Colonic mucosa (tissue), 4 donors: ENCODE results near the gene AFF2. TPM values are rescaled to one million over a fixed set of nuclear protein-coding genes. Genes with fewer than 3 reads are reported as not detected.

Experiments used
- DNase-seq: peaks from one replicate; pipeline ENCODE4 v3.0.0-alpha.2; 2020
- H3K27ac ChIP-seq: fragments of 200-600 bp; one replicate; pipeline ENCODE4 v1.8.0; 2021
- H3K27me3 ChIP-seq: fragments of 200-600 bp; one replicate; pipeline ENCODE4 v1.8.0; 2021
- H3K36me3 ChIP-seq: fragments of 200-600 bp; one replicate; pipeline ENCODE4 v1.8.0; 2021
- H3K4me1 ChIP-seq: fragments of 200-600 bp; one replicate; pipeline ENCODE4 v1.8.0; 2021; ENCODE audit warnings: mild to moderate bottlenecking
- H3K4me3 ChIP-seq: fragments of 200-600 bp; one replicate; pipeline ENCODE4 v1.8.0; 2021
- H3K9ac ChIP-seq, 2 donors: one replicate each; pipeline ENCODE4 v1.7.0; 2013; ENCODE audit warnings: control low read depth in 2 of 2, low read depth in 2 of 2, low read length in 2 of 2
- H3K9me3 ChIP-seq: fragments of 200-600 bp; one replicate; pipeline ENCODE4 v1.8.0; 2021
- CTCF ChIP-seq: fragments of 200-600 bp; IDR thresholded peaks from one replicate; pipeline ENCODE4 v1.8.0; 2022; ENCODE audit warnings: antibody characterized with exemption, mild to moderate bottlenecking
- intact Hi-C: fragments of 100-400 bp; cut with DNase I; formaldehyde crosslinking; loops from one replicate; pipeline ENCODE4 v1.14.1; 2022
- total RNA-seq, 2 donors: library from RNA; stranded (reverse); fragmentation: NEBNext Ultra II Directional in 1 of 2; extraction: Animal tissue kit (Norgen Biotek cat#: 25700) in 1 of 2; gene quantifications; one replicate each; pipeline ENCODE4 v1.2.1, GENCODE V29; 2021
- donor health status: healthy.
- donor health status: DM: no; HTN: no; CAD: no.
- donor health status: DM: no; HTN: no; CAD: no.

The AFF2 gene
- total RNA-seq, 2 donors from 2014 or later, result 0.05 to 0.12 TPM

DNA sequence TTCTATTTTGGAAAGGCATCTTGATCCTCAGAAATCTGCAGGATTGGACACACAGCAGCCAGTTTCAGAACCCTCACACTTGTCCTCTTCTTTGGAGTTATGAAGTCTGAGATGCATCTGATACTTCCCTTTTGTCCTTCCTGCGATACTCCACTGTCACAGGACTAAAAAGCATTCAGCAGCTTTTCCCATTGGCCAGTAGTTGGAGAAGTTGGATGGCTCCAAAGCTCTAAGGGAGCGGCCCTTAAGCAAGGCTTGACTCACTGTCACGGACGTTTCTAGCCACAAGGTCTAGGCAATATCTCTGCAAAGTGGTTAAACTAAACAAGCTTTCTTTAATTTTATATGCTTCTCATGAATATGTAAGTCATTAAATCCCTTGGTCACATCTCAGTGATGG is 417.0 kb downstream of the AFF2 start:
- Histone ChIP-seq H3K9me3 (no peaks in the 10 kb centered on the region), H3K4me1 (no peaks in the 10 kb centered on the region), H3K9ac (no peak overlapping the region), H3K27ac (no peak overlapping the region), H3K27me3 (no peaks in the 10 kb centered on the region), H3K4me3 (no peak overlapping the region), H3K36me3 (no peaks in the 10 kb centered on the region)
- DNase-seq, result no peak
- intact Hi-C loops, result no loop called here
- TF ChIP-seq CTCF, result no peak

DNA sequence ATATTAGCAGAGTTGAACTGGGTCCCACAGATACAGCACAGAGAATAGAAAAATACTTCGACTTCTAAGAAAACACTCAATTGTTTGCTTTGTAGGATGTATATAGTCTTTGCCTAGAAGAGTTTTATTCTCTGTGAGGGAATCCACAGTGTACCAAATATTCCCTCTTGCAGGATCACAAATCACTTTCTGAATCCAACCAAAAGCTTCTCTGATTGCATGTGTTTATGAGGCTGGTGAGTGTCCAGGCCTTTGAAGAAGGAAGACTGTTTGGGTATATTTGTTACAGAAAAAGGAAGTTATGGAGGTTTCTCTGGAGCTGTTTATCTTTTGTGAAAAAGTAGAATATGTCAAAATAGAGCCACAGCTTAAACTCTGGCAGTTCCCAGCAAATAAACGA is 423.2 kb downstream of the AFF2 start:
- Histone ChIP-seq H3K4me1 (no peaks in the 10 kb centered on the region), H3K27me3 (no peaks in the 10 kb centered on the region), H3K9ac (no peak overlapping the region), H3K4me3 (no peak overlapping the region), H3K9me3 (no peaks in the 10 kb centered on the region), H3K27ac (no peak overlapping the region), H3K36me3 (no peaks in the 10 kb centered on the region)
- intact Hi-C loops, result no loop called here
- no peak for TF ChIP-seq CTCF
- no peak for DNase-seq

GRCh38 chrX:148926371-148926770 is 426.0 kb downstream of the AFF2 start:
- TF ChIP-seq CTCF, result no peak
- no peak for DNase-seq
- no peaks in the 10 kb centered on the region for H3K36me3 ChIP-seq
- intact Hi-C loops, result no loop called here
- no peaks in the 10 kb centered on the region for H3K27me3 ChIP-seq
- H3K9me3 ChIP-seq, result no peaks in the 10 kb centered on the region
- no peak overlapping the region for H3K4me3 ChIP-seq
- H3K4me1 ChIP-seq, result no peaks in the 10 kb centered on the region
- H3K9ac ChIP-seq, result no peak overlapping the region
- H3K27ac ChIP-seq, result no peak overlapping the region

DNA sequence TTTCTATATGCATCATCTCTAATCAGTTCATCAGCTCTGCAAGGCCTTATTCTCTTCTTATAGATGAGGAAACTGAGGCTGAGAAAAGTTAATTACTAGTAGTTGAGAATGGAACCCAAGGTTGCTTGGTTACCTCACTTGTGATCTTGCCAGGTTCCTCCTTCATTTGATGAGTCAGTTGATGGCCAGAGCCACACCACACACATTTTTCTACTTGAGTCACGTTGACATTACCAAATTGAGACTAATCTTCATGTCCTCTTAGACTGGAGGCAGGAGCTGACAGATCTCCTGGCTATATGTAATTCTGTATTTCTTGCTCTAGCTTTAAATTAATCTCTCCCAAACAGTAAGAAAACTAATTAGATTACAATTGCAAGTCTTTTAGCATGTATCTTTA is 428.4 kb downstream of the AFF2 start:
- Histone ChIP-seq H3K36me3 (no peaks in the 10 kb centered on the region), H3K4me3 (no peak overlapping the region), H3K9ac (no peak overlapping the region), H3K9me3 (no peaks in the 10 kb centered on the region), H3K4me1 (no peaks in the 10 kb centered on the region), H3K27me3 (no peaks in the 10 kb centered on the region), H3K27ac (no peak overlapping the region)
- TF ChIP-seq CTCF, result no peak
- DNase-seq, result no peak
- intact Hi-C loops, result no loop called here

- H3K27me3 ChIP-seq, result no peaks in the 10 kb centered on the region
- no peak overlapping the region for H3K9ac ChIP-seq
- intact Hi-C loops, result no loop called here
- H3K36me3 ChIP-seq, result no peaks in the 10 kb centered on the region
- no peaks in the 10 kb centered on the region for H3K4me1 ChIP-seq
- H3K27ac ChIP-seq, result no peak overlapping the region
- no peaks in the 10 kb centered on the region for H3K9me3 ChIP-seq
- DNase-seq, result no peak
- H3K4me3 ChIP-seq, result no peak overlapping the region
- TF ChIP-seq CTCF, result no peak
These were observed 429.3 kb downstream of the AFF2 start for GRCh38 chrX:148929686-148930085.

GRCh38 chrX:148930206-148930729 is 429.9 kb downstream of the AFF2 start:
- DNase-seq, result no peak
- H3K36me3 ChIP-seq, result no peaks in the 10 kb centered on the region
- H3K27me3 ChIP-seq, result no peaks in the 10 kb centered on the region
- H3K27ac ChIP-seq, result no peak overlapping the region
- no peaks in the 10 kb centered on the region for H3K9me3 ChIP-seq
- H3K4me1 ChIP-seq, result no peaks in the 10 kb centered on the region
- no peak overlapping the region for H3K4me3 ChIP-seq
- no peak overlapping the region for H3K9ac ChIP-seq
- no peak for TF ChIP-seq CTCF
- intact Hi-C loops, result no loop called here
